Dermis microvascular lymphatic vessel endothelial cell (primary cell): Measurements from ENCODE around the gene CCDC188. TPM values are rescaled to one million over a fixed set of nuclear protein-coding genes. Genes with fewer than 3 reads are reported as not detected.

Experiments used
- DNase-seq, 2 donors: peaks; one replicate each; pipeline versions ENCODE4 v3.0.0 to v3.0.0-alpha.2; 2010; ENCODE audit warnings: low read depth in 2 of 2
- total RNA-seq: library from RNA; depleted of rRNA; stranded (reverse); fragments of >200 nt; gene quantifications from 2 replicates; pipeline ENCODE4 v1.2.1, GENCODE V29; 2014

CCDC188 gene
- total RNA-seq, 1 donor from 2014 or later = 5.0 TPM

- no peak for DNase-seq
Measured at GRCh38 chr22:20108757-20109230, 42.1 kb downstream of the CCDC188 start.

- no peak for DNase-seq
Measured at GRCh38 chr22:20107951-20108756, 42.7 kb downstream of the CCDC188 start.

- no peak for DNase-seq
Measured at GRCh38 chr22:20107471-20107901, 43.4 kb downstream of the CCDC188 start.

- DNase-seq = no peak
Measured at GRCh38 chr22:20106849-20107237, 44.0 kb downstream of the CCDC188 start.

- no peak for DNase-seq
Measured at GRCh38 chr22:20106205-20106848, 44.5 kb downstream of the CCDC188 start.

- DNase-seq = no peak
Measured at GRCh38 chr22:20105456-20106204, 45.2 kb downstream of the CCDC188 start.

- DNase-seq = no peak
Measured at GRCh38 chr22:20102203-20102780, 48.6 kb downstream of the CCDC188 start.

- no peak for DNase-seq
Measured at GRCh38 chr22:20101638-20102037, 49.2 kb downstream of the CCDC188 start.

GRCh38 chr22:20099099-20099711 is 51.6 kb downstream of the CCDC188 start:
- DNase-seq = no peak

Other genes starting within 250 kb of the CCDC188 start
- 253 and 414 TPM in 2 replicates for gene COMT, start 209.3 kb downstream of the CCDC188 start, total RNA-seq
- gene TXNRD2, start 209.2 kb downstream of the CCDC188 start, total RNA-seq = 66.5 and 75.4 TPM in 2 replicates
- gene ARVCF, start 134.2 kb downstream of the CCDC188 start, total RNA-seq = 60.0 and 81.3 TPM in 2 replicates
- gene TANGO2, start 129.9 kb downstream of the CCDC188 start, total RNA-seq = 40.1 and 75.0 TPM in 2 replicates
- 20.9 and 24.5 TPM in 2 replicates for gene DGCR8, start 70.8 kb downstream of the CCDC188 start, total RNA-seq
- gene RANBP1, start 35.0 kb downstream of the CCDC188 start, total RNA-seq = 113 and 148 TPM in 2 replicates
- gene TRMT2A, start 33.8 kb downstream of the CCDC188 start, total RNA-seq = 23.0 and 36.2 TPM in 2 replicates
- 3.0 and 10.7 TPM in 2 replicates for gene ZDHHC8, start 19.3 kb downstream of the CCDC188 start, total RNA-seq
- 1.2 and 2.3 TPM in 2 replicates for gene RTN4R, start 117.3 kb upstream of the CCDC188 start, total RNA-seq
- gene DGCR6L, start 169.0 kb upstream of the CCDC188 start, total RNA-seq = 33.9 and 59.7 TPM in 2 replicates
- gene ZNF74, start 243.1 kb upstream of the CCDC188 start, total RNA-seq = 10.0 and 15.7 TPM in 2 replicates